K562 (cell line): Measurements from ENCODE around the gene PAPOLB. TPM values are rescaled to one million over a fixed set of nuclear protein-coding genes. Genes with fewer than 3 reads are reported as not detected.

Experiments used
- ATAC-seq: fragments of 200-7000 bp; cut with Tn5 transposase; 3 replicates; pipeline ENCODE4 v1.9.1; 2020; ENCODE audit warnings: moderate library complexity
- BruUV-seq: library from RNA; stranded (reverse); fragments of 400-500 nt; replicated peaks from 2 replicates; lab custom pipeline; 2021; lab: Mats Ljungman, UMichigan
- CTCF ChIA-PET: fragments of 300-600 bp; formaldehyde crosslinking; extraction: SDS; loops from one replicate; lab custom pipeline; 2021; ENCODE audit warnings: low intra/inter-chr PET ratio; lab: Yijun Ruan, JAX
- POLR2A ChIA-PET: fragments of 300-600, 350-650 bp; sonication (Branson Sonifier 250); formaldehyde crosslinking; extraction: SDS; loops from one replicate; lab custom pipeline; 2021; ENCODE audit warnings: antibody characterized with exemption, inconsistent platforms; lab: Yijun Ruan, JAX
- DNase-seq, 4 experiments: peaks; one replicate each; pipeline versions ENCODE4 v3.0.0 to v3.0.0-alpha.2; 2011 to 2018; ENCODE audit warnings: low spot score in 3 of 4, mixed read lengths in 3 of 4; ENCODE audit errors: extremely low read depth in 1 of 4
- FAIRE-seq: peaks from 2 replicates; lab custom pipeline; 2011; peaks lifted over from hg19 to GRCh38; lab: Jason Lieb, UNC
- H2AFZ ChIP-seq: 2 replicates; pipeline ENCODE4 v1.6.0; 2011; ENCODE audit warnings: low read depth, low read length, control low read depth, inconsistent platforms
- H3K27ac ChIP-seq: fragments of 200-600 bp; 3 replicates; pipeline ENCODE4 v1.8.0; 2011; ENCODE audit warnings: low read depth, mild to moderate bottlenecking, control low read depth, inconsistent platforms, low read length, moderate library complexity, mixed read lengths; ENCODE audit errors: extremely low read depth
- H3K27me3 ChIP-seq, 2 experiments: fragments of 300-600 bp in 1 of 2; 2 replicates in 1 of 2; 3 replicates in 1 of 2; pipeline versions ENCODE4 v1.6.0 to v1.8.0; 2011; ENCODE audit warnings: inconsistent platforms in 2 of 2, low read length in 2 of 2, mild to moderate bottlenecking in 1 of 2, mixed read lengths in 1 of 2, moderate library complexity in 1 of 2; ENCODE audit not compliant: control insufficient read depth in 2 of 2, insufficient read depth in 2 of 2
- H3K36me3 ChIP-seq: fragments of 300-600 bp; 3 replicates; pipeline ENCODE4 v1.8.0; 2011; ENCODE audit warnings: mild to moderate bottlenecking, low read length, inconsistent platforms; ENCODE audit not compliant: control insufficient read depth, insufficient read depth
- H3K4me1 ChIP-seq, 2 experiments: fragments of 200-600 bp in 1 of 2; replicated peaks in 1 of 2; 2 replicates in 1 of 2; 3 replicates in 1 of 2; pipeline versions ENCODE4 v1.5.1 to v1.8.0; 2011; ENCODE audit warnings: inconsistent platforms in 2 of 2, low read length in 2 of 2, mild to moderate bottlenecking in 1 of 2, mixed read lengths in 1 of 2, moderate library complexity in 1 of 2; ENCODE audit not compliant: control insufficient read depth in 2 of 2, insufficient read depth in 2 of 2
- H3K4me2 ChIP-seq: 2 replicates; pipeline ENCODE4 v1.6.1; 2011; ENCODE audit warnings: low read length, control low read depth, inconsistent platforms, mixed read lengths; ENCODE audit not compliant: insufficient read depth
- H3K4me3 ChIP-seq: fragments of 200-600 bp; sonication (generic), shearing (Covaris generic); 2 replicates; pipeline ENCODE4 v1.5.1; 2016; ENCODE audit warnings: control low read depth, inconsistent platforms
- H3K79me2 ChIP-seq: fragments of 200-600 bp; 3 replicates; pipeline ENCODE4 v1.8.0; 2011; ENCODE audit warnings: low read length, inconsistent platforms; ENCODE audit not compliant: control insufficient read depth, insufficient read depth
- H3K9ac ChIP-seq, 2 experiments: 2 replicates each; pipeline versions ENCODE4 v1.6.0 to v1.6.1; 2011; ENCODE audit warnings: low read depth in 2 of 2, low read length in 2 of 2, control low read depth in 1 of 2, inconsistent platforms in 1 of 2, mild to moderate bottlenecking in 1 of 2, mixed read lengths in 1 of 2; ENCODE audit not compliant: insufficient read depth in 1 of 2
- H3K9me1 ChIP-seq: one replicate; pipeline ENCODE4 v1.6.0; 2011; ENCODE audit warnings: inconsistent platforms, mild to moderate bottlenecking, low read length, moderate library complexity; ENCODE audit not compliant: control insufficient read depth, insufficient read depth
- H3K9me3 ChIP-seq: replicated peaks from 2 replicates; pipeline ENCODE4 v1.5.1; 2011; ENCODE audit warnings: low read depth, low read length, inconsistent platforms; ENCODE audit not compliant: control insufficient read depth, insufficient read depth
- H4K20me1 ChIP-seq: replicated peaks from 2 replicates; pipeline ENCODE4 v1.6.1; 2011; ENCODE audit warnings: low read length, inconsistent platforms, mixed read lengths; ENCODE audit not compliant: control insufficient read depth, insufficient read depth
- SIX5 ChIP-seq, 2 experiments: IDR thresholded peaks; 2 replicates each; pipeline ENCODE4 v1.6.1; 2011; ENCODE audit warnings: low read length in 2 of 2, borderline replicate concordance in 1 of 2, low read depth in 1 of 2, mild to moderate bottlenecking in 1 of 2, moderate library complexity in 1 of 2; ENCODE audit not compliant: insufficient read depth in 1 of 2
- SMARCC2 ChIP-seq: fragments of 450-650 bp; IDR thresholded peaks from 2 replicates; pipeline ENCODE4 v1.6.1; 2017; ENCODE audit warnings: antibody characterized with exemption, moderate library complexity, mild to moderate bottlenecking, low read depth
- STAT5A ChIP-seq: IDR thresholded peaks from 2 replicates; pipeline ENCODE4 v1.6.1; 2012; ENCODE audit warnings: low read length, inconsistent platforms, borderline replicate concordance
- YY1 ChIP-seq, 3 experiments: IDR thresholded peaks; 2 replicates each; pipeline ENCODE4 v1.6.1; 2011; ENCODE audit warnings: low read length in 2 of 3, mild to moderate bottlenecking in 2 of 3, moderate library complexity in 2 of 3, borderline replicate concordance in 1 of 3, control low read depth in 1 of 3, low read depth in 1 of 3; ENCODE audit not compliant: insufficient read depth in 3 of 3, insufficient replicate concordance in 2 of 3, control insufficient read depth in 1 of 3, insufficient read length in 1 of 3; ENCODE audit errors: extremely low read depth in 1 of 3
- ZNF143 ChIP-seq: sonication (generic); formaldehyde crosslinking; IDR thresholded peaks from 2 replicates; pipeline ENCODE4 v1.9.0; 2022; ENCODE audit warnings: mild to moderate bottlenecking, missing genetic modification reagents
- ZNF354B ChIP-seq: fragments of 250-450 bp; sonication (Bioruptor Pico); IDR thresholded peaks from 2 replicates; pipeline ENCODE4 v1.4.0; 2020
- ZNF41 ChIP-seq: fragments of 250-450 bp; sonication (Bioruptor Pico); conservative IDR thresholded peaks from 2 replicates; pipeline ENCODE4 v1.4.0; 2020; ENCODE audit warnings: mild to moderate bottlenecking
- WGBS: fragments of 100-300 bp; shearing (Covaris generic); methylation state at CpG from one replicate; pipeline ENCODE4 v1.1.6; 2016; ENCODE audit warnings: low coverage, mixed read lengths; ENCODE audit not compliant: insufficient coverage; ENCODE audit errors: missing lambda C conversion rate; 5-methylcytosine and 5-hydroxymethylcytosine counted together
- in situ Hi-C: fragments of 300-500 bp; cut with MboI; formaldehyde crosslinking; loops from 4 replicates; pipeline ENCODE4 v1.15.0; 2018; ENCODE audit warnings: inconsistent platforms, mixed read lengths
- intact Hi-C: fragments of 100-400 bp; cut with micrococcal nuclease; formaldehyde crosslinking; loops from 2 replicates; pipeline ENCODE4 v1.14.2; 2022
- polyA plus RNA-seq, 8 experiments: library from polyadenylated mRNA; depleted of rRNA in 4 of 8; stranded (reverse) in 5 of 8; unstranded in 3 of 8; fragments of >200 nt; fragmentation: Nextera tagmentation in 2 of 8; fragmentation: Illumina TruSeq in 1 of 8; extraction: Ambion mirVana in 2 of 8; extraction: Trizol in 1 of 8; gene quantifications; 2 replicates each; pipeline versions ENCODE4 v1.2.1 to v1.2.3, GENCODE V29; 2011 to 2014; ENCODE audit warnings: inconsistent platforms in 1 of 8, missing spikeins in 1 of 8
- total RNA-seq, 7 experiments: library from RNA; depleted of rRNA in 6 of 7; stranded (reverse); fragments of >200 nt in 6 of 7; fragmentation: Illumina TruSeq in 2 of 7; extraction: Trizol in 2 of 7; gene quantifications; 2 replicates each; pipeline versions ENCODE4 v1.2.1 to v1.2.3, GENCODE V29; 2011 to 2021; ENCODE audit warnings: low replicate concordance in 1 of 7
- TF ChIP-seq, protein P1 (sequence below): fragments of 450-650 bp; formaldehyde crosslinking; IDR thresholded peaks from 2 replicates; pipeline ENCODE4 v1.4.0; 2022; ENCODE audit warnings: missing genetic modification characterization
- TF ChIP-seq, protein P2 (sequence below): fragments of 450-650 bp; formaldehyde crosslinking; IDR thresholded peaks from 2 replicates; pipeline ENCODE4 v1.4.0; 2022; ENCODE audit warnings: missing genetic modification characterization
- TF ChIP-seq, protein P3 (sequence below): fragments of 450-650 bp; conservative IDR thresholded peaks from 2 replicates; pipeline ENCODE4 v1.6.1; 2016; ENCODE audit warnings: missing genetic modification characterization, low read depth, mild to moderate bottlenecking, missing compliant biosample characterization, moderate library complexity
- TF ChIP-seq, protein P4 (sequence below), 2 experiments: IDR thresholded peaks; 2 replicates each; pipeline ENCODE4 v1.6.1; 2011; ENCODE audit warnings: borderline replicate concordance in 1 of 2, control low read depth in 1 of 2, low read depth in 1 of 2, low read length in 1 of 2, mild to moderate bottlenecking in 1 of 2, mixed read lengths in 1 of 2, moderate library complexity in 1 of 2; ENCODE audit not compliant: insufficient read depth in 1 of 2, insufficient read length in 1 of 2, poor library complexity in 1 of 2, severe bottlenecking in 1 of 2; ENCODE audit errors: extremely low read depth in 1 of 2

The PAPOLB gene
- total and polyA plus RNA-seq, 9 of the 15 experiments (the other 6 are each of a cell fraction or from before 2014, with no cell fraction given): 0.04 to 0.33 (median 0.16) TPM; not detected in 4

DNA sequence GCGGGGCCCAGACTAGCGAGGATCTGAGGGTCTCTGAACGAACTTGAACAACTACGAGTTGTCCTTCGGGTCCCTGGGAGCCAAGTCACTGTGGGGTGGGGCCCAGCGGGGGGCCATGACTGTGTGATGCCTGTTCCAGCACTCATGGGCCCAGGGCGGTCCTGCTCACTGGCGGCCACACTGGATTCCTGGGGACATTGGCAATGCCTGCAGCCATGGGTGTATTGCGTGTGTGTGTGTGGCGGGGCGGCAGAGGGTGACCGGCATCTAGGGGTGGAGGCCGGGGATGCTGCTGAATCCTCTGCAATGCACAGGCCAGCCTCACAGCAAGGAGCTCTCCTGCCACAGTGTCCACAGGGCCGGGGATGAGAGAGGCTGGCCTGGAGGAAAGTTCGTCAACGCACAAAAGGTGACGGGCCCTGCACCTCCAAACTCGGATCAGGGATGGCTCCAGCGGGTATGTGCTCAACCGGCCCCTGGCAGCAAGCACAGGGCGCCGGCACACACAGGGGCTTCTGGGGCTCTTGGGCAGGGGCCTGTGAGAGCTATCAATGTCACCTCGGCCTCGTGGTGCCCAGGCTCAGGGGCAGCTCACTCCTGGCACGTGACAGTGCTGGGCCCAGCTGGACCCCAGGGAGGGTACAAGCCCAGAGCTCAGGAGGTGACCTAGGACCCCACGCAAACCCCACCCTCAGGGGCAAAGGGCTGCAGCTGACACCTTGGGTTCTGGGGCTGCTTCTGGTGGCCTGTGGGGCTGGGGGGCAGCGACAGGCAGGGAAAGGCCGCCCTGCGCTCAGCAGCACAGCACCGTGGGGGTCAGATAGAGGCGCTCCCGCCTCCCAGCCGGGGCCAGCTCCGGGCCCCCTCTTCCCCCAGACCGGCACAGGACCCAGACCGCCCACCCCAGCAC lies 27.9 kb downstream of the PAPOLB start (continued):
- TF ChIP-seq, protein P1, sequence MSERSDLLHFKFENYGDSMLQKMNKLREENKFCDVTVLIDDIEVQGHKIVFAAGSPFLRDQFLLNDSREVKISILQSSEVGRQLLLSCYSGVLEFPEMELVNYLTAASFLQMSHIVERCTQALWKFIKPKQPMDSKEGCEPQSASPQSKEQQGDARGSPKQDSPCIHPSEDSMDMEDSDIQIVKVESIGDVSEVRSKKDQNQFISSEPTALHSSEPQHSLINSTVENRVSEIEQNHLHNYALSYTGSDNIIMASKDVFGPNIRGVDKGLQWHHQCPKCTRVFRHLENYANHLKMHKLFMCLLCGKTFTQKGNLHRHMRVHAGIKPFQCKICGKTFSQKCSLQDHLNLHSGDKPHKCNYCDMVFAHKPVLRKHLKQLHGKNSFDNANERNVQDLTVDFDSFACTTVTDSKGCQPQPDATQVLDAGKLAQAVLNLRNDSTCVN (CRISPR knock-in tag): no peak
- TF ChIP-seq ZNF143 (CRISPR knock-in tag): no peak
- TF ChIP-seq, protein P2, sequence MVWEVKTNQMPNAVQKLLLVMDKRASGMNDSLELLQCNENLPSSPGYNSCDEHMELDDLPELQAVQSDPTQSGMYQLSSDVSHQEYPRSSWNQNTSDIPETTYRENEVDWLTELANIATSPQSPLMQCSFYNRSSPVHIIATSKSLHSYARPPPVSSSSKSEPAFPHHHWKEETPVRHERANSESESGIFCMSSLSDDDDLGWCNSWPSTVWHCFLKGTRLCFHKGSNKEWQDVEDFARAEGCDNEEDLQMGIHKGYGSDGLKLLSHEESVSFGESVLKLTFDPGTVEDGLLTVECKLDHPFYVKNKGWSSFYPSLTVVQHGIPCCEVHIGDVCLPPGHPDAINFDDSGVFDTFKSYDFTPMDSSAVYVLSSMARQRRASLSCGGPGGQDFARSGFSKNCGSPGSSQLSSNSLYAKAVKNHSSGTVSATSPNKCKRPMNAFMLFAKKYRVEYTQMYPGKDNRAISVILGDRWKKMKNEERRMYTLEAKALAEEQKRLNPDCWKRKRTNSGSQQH (CRISPR knock-in tag): no peak
- TF ChIP-seq, protein P3, sequence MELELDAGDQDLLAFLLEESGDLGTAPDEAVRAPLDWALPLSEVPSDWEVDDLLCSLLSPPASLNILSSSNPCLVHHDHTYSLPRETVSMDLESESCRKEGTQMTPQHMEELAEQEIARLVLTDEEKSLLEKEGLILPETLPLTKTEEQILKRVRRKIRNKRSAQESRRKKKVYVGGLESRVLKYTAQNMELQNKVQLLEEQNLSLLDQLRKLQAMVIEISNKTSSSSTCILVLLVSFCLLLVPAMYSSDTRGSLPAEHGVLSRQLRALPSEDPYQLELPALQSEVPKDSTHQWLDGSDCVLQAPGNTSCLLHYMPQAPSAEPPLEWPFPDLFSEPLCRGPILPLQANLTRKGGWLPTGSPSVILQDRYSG (tag): no peak

DNA sequence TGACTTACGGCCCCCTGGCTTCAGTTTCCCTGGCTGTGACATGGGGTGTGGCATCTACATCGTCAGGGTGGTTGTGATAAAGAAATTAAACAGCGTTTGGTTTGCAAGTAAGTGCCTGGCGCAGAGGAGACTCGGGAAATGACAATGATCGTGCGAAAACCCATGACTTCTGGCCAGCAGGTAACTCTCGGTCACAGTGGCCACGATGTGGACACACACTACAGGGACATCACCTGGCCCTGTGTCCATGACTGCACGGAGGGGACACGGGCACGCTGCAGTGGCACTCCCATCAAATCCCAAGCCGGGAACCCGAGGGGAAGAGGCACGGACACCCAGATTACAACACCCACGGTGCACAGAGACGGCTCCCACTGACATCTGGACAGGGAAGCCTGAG lies 28.7 kb downstream of the PAPOLB start:
- POLR2A ChIA-PET: no interaction called here
- H3K9me3 ChIP-seq: no peaks in the 10 kb centered on the region
- CTCF ChIA-PET: no interaction called here
- TF ChIP-seq ZNF41 (CRISPR knock-in tag) (no peak), SMARCC2 (no peak), SIX5 (IDR thresholded peaks at IDR 0.05; ENCODE audit: borderline replicate concordance in 1 of 2, insufficient read depth in 1 of 2, low read depth in 1 of 2, low read length in 2 of 2) (no peak), ZNF354B (CRISPR knock-in tag) (no peak), YY1 (IDR thresholded peaks at IDR 0.05; ENCODE audit: borderline replicate concordance in 1 of 3, control insufficient read depth in 1 of 3, extremely low read depth in 1 of 3, insufficient read depth in 3 of 3, insufficient read length in 1 of 3, insufficient replicate concordance in 2 of 3, low read depth in 1 of 3, low read length in 2 of 3) (no peak), STAT5A (no peak)
- TF ChIP-seq, protein P4, sequence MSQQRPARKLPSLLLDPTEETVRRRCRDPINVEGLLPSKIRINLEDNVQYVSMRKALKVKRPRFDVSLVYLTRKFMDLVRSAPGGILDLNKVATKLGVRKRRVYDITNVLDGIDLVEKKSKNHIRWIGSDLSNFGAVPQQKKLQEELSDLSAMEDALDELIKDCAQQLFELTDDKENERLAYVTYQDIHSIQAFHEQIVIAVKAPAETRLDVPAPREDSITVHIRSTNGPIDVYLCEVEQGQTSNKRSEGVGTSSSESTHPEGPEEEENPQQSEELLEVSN (IDR thresholded peaks at IDR 0.05; ENCODE audit: borderline replicate concordance in 1 of 2, extremely low read depth in 1 of 2, insufficient read depth in 1 of 2, insufficient read length in 1 of 2, low read depth in 1 of 2, low read length in 1 of 2, poor library complexity in 1 of 2, severe bottlenecking in 1 of 2): no peak

More for the DNA sequence above, 28.7 kb downstream of the PAPOLB start:
- Histone ChIP-seq H4K20me1 (peaks cover 5% of the 10 kb centered on the region), H3K4me2 (no peak overlapping the region), H3K27ac (no peak overlapping the region), H3K9ac (peak overlapping the region in 1 of 2 experiments; percentile 69; a peak in 1 of 4 replicates), H3K9me1 (no peaks in the 10 kb centered on the region), H3K4me1 (peaks cover 3 to 28% of the 10 kb centered on the region in 2 experiments; a peak in 3 of 5 replicates), H3K36me3 (no peaks in the 10 kb centered on the region), H2AFZ (no peak overlapping the region), H3K27me3 (no peaks in the 10 kb centered on the region), H3K4me3 (no peak overlapping the region), H3K79me2 (no peaks in the 10 kb centered on the region; the same call in 2 of the 3 replicates)
- in situ Hi-C loops: no loop called here
- ATAC-seq (no peak), DNase-seq (no peak), FAIRE-seq (no peak)
- no TSS peak for BruUV-seq
- 71% methylated on average over 16 of the region's 17 CpGs for WGBS
- intact Hi-C loops: no loop called here
